Measurements from ENCODE around the gene PSMD8.

DNA sequence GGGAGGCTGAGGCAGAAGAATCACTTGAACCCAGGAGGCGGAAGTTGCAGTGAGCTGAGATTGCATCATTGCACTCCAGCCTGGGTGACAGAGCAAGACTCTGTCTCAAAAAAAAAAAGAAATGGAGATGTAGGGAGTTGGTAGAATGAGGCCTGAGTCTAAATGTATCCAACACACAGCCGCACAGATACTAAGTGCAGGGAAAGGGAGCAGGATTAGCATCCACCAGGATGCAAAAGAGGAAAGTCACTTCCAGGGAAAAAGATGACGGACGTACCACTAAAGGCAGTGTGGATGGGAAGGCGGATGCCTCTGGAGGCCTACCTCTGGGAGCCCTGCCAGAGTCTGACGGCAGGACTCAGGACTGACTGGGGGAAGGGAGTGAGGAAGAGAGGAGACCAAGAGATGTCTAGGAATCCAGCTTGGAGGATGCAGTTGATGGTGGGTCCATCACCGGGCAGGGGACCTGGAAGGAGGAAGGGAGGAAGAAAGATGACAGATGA is 35.3 kb downstream of the PSMD8 start:
- no peak for TF ChIP-seq RAD21 (IDR thresholded peaks at IDR 0.05 in 1 of 2, conservative IDR thresholded peaks at IDR 0.05 in 1 of 2; ENCODE audit: low read depth in 2 of 2, low read length in 2 of 2)
- TF ChIP-seq CBX5 (IDR thresholded peaks at IDR 0.05; ENCODE audit: low read depth, low read length) = no peak
- TF ChIP-seq, protein P1, sequence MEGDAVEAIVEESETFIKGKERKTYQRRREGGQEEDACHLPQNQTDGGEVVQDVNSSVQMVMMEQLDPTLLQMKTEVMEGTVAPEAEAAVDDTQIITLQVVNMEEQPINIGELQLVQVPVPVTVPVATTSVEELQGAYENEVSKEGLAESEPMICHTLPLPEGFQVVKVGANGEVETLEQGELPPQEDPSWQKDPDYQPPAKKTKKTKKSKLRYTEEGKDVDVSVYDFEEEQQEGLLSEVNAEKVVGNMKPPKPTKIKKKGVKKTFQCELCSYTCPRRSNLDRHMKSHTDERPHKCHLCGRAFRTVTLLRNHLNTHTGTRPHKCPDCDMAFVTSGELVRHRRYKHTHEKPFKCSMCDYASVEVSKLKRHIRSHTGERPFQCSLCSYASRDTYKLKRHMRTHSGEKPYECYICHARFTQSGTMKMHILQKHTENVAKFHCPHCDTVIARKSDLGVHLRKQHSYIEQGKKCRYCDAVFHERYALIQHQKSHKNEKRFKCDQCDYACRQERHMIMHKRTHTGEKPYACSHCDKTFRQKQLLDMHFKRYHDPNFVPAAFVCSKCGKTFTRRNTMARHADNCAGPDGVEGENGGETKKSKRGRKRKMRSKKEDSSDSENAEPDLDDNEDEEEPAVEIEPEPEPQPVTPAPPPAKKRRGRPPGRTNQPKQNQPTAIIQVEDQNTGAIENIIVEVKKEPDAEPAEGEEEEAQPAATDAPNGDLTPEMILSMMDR (IDR thresholded peaks at IDR 0.05; ENCODE audit: control extremely low read depth in 1 of 3, insufficient read depth in 1 of 3, low read depth in 1 of 3, low read length in 3 of 3) = no peak
- TF ChIP-seq KDM1A (IDR thresholded peaks at IDR 0.05; ENCODE audit: borderline replicate concordance, low read length) = no peak
- no peak for TF ChIP-seq CHD1 (IDR thresholded peaks at IDR 0.05; ENCODE audit: low read depth, low read length)
- TF ChIP-seq EZH2 (IDR thresholded peaks at IDR 0.05; ENCODE audit: low read depth, low read length, severe bottlenecking) = no peak
- no peak for TF ChIP-seq JUN (IDR thresholded peaks at IDR 0.05; ENCODE audit: low read depth, low read length)
- no peak for TF ChIP-seq EP300 (IDR thresholded peaks at IDR 0.05; ENCODE audit: borderline replicate concordance in 1 of 2, low read depth in 2 of 2, low read length in 2 of 2)
- TF ChIP-seq POLR2AphosphoS5 (IDR thresholded peaks at IDR 0.05; ENCODE audit: low read depth, low read length) = no peak
- no peak for TF ChIP-seq CREB1 (IDR thresholded peaks at IDR 0.05)
- no peak for TF ChIP-seq POLR2A (IDR thresholded peaks at IDR 0.05; ENCODE audit: control extremely low read depth in 1 of 2, low read depth in 2 of 2, low read length in 2 of 2)
- TF ChIP-seq SP1 (IDR thresholded peaks at IDR 0.05; ENCODE audit: low read depth, low read length) = no peak

Measured in H1 (cell line).